ENCODE measurements around the gene HTT. TPM values are rescaled to one million over a fixed set of nuclear protein-coding genes. Genes with fewer than 3 reads are reported as not detected.

The HTT gene
- total RNA-seq, 1 experiment from 2014 or later = 44.4 TPM

DNA sequence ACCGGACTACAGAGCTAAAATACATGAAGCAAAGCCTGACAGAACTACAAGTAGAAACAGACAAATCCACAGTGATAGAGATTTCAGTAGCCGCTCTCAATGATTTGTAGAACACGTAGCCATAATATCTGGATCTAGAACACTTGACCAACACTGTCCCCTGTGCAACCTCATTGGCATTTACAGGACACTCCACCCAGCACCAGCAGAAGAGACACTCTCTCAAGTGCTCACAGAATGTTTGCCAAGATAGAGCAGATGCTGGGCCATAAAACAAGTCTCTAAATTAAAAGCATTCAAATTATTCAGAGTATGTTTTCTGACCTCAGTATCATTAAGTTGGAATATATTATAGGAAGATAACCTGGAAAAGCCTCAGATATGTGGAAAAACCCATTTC, 21.7 kb downstream of the HTT start:
- DNase-seq = no peak
- Mint-ChIP-seq H3K36me3 (ENCODE audit: insufficient read depth, unreplicated experiment) (no peaks in the 10 kb centered on the region), H3K9me3 (ENCODE audit: low read depth, unreplicated experiment) (no peaks in the 10 kb centered on the region), H3K27ac (ENCODE audit: unreplicated experiment) (no peak overlapping the region), H3K4me1 (ENCODE audit: low read depth, unreplicated experiment) (no peaks in the 10 kb centered on the region), H3K27me3 (ENCODE audit: unreplicated experiment) (no peaks in the 10 kb centered on the region), H3K4me3 (ENCODE audit: low read depth, unreplicated experiment) (no peak overlapping the region)
- BruUV-seq (replicated peaks) = no TSS peak
- intact Hi-C loops (cut with micrococcal nuclease; ENCODE audit: unreplicated experiment) = no loop called here
- CTCF ChIA-PET = no interaction called here
- TF ChIP-seq, protein P1, sequence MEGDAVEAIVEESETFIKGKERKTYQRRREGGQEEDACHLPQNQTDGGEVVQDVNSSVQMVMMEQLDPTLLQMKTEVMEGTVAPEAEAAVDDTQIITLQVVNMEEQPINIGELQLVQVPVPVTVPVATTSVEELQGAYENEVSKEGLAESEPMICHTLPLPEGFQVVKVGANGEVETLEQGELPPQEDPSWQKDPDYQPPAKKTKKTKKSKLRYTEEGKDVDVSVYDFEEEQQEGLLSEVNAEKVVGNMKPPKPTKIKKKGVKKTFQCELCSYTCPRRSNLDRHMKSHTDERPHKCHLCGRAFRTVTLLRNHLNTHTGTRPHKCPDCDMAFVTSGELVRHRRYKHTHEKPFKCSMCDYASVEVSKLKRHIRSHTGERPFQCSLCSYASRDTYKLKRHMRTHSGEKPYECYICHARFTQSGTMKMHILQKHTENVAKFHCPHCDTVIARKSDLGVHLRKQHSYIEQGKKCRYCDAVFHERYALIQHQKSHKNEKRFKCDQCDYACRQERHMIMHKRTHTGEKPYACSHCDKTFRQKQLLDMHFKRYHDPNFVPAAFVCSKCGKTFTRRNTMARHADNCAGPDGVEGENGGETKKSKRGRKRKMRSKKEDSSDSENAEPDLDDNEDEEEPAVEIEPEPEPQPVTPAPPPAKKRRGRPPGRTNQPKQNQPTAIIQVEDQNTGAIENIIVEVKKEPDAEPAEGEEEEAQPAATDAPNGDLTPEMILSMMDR (IDR thresholded peaks at IDR 0.05; ENCODE audit: unreplicated experiment) = no peak

DNA sequence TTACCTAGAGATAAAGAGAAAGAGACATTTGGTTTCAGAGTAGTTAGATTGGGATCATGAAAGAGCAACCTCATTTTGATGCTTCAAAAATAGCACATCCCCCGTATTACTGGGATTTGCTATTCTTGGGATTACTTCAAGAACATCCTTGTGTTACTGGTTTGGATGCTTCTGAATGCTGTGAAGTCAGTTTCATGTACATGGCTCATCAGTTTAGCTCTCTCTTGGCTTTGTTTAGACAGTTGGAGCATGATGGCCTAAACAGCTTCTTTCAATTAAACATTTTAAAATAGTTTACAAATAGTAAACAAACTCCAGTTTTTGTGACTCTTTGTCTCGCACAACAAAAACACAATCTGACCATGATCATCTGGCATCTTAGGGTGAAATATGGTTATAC, 23.9 kb downstream of the HTT start:
- CTCF ChIA-PET = no interaction called here
- no peaks in the 10 kb centered on the region for H3K4me1 Mint-ChIP-seq (ENCODE audit: low read depth, unreplicated experiment)
- H3K27me3 Mint-ChIP-seq (ENCODE audit: unreplicated experiment) = no peaks in the 10 kb centered on the region
- no peak overlapping the region for H3K4me3 Mint-ChIP-seq (ENCODE audit: low read depth, unreplicated experiment)
- H3K27ac Mint-ChIP-seq (ENCODE audit: unreplicated experiment) = no peak overlapping the region
- no peaks in the 10 kb centered on the region for H3K9me3 Mint-ChIP-seq (ENCODE audit: low read depth, unreplicated experiment)
- BruUV-seq (replicated peaks) = no TSS peak
- intact Hi-C loops (cut with micrococcal nuclease; ENCODE audit: unreplicated experiment) = no loop called here
- TF ChIP-seq, protein P1 (IDR thresholded peaks at IDR 0.05; ENCODE audit: unreplicated experiment) = no peak
- no peaks in the 10 kb centered on the region for H3K36me3 Mint-ChIP-seq (ENCODE audit: insufficient read depth, unreplicated experiment)
- DNase-seq = no peak

DNA sequence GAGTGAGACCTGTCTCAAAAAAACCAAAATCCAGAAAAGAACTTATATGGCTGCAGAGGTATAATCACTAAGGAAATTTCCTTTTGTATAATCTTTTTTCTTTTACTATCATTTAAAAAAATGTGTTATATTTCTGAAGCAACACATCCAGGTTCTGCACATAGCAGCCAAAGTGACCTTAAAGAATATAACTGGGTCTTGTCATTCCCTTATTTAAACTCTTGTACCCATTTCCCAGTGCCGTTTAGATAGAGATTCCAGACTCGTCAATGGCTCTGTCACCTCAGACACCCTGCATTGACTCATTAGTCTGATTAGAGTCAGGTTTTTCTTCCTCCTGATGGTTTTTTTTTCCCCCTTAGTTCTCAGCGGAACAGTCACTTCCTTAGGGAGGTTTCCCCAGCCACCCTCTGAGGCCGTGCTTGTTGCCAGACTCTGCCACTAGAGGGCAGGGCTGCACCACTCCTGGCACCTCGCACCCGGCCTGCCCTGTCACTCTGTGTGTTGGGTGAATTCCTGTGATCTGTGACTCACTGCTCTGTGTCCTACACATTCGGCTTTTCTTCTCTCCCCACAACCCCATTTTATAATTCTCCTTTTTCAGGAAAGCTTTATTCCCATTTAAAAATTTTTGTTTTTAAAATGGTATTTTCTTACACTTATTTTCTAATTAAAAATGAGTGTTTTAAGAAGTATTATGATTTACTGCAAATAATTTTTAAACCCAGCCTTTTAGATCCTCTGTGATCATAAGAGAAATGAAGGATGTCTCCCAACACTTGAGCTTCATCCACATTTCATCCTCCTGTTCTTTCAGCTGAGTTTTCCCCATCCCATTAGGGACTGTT, 32.1 kb downstream of the HTT start:
- no peaks in the 10 kb centered on the region for H3K36me3 Mint-ChIP-seq (ENCODE audit: insufficient read depth, unreplicated experiment)

DNA sequence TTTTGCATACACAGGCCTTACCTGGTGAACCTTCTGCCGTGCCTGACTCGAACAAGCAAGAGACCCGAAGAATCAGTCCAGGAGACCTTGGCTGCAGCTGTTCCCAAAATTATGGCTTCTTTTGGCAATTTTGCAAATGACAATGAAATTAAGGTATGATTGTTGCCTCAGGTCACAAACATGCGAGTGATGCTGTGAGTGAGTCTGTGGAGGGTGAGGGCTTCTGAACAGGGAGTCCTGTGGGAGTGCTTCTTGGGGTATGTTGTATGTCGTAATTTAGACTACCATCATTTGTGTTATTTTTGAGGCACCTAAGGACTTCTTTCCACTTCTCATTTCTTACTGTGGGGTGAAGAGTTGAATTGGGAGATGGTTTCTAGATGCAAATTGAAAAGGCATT, 32.8 kb downstream of the HTT start:
- DNase-seq = no peak
- no peaks in the 10 kb centered on the region for H3K9me3 Mint-ChIP-seq (ENCODE audit: low read depth, unreplicated experiment)
- H3K27me3 Mint-ChIP-seq (ENCODE audit: unreplicated experiment) = no peaks in the 10 kb centered on the region
- no peak overlapping the region for H3K27ac Mint-ChIP-seq (ENCODE audit: unreplicated experiment)
- H3K4me3 Mint-ChIP-seq (ENCODE audit: low read depth, unreplicated experiment) = no peak overlapping the region
- CTCF ChIA-PET = interaction anchor here (0.6 kb wide), 1 partner anchor 98 kb away, joined by 3 read pairs; no protein-coding TSS in a partner anchor
- no peaks in the 10 kb centered on the region for H3K36me3 Mint-ChIP-seq (ENCODE audit: insufficient read depth, unreplicated experiment)
- intact Hi-C loops (cut with micrococcal nuclease; ENCODE audit: unreplicated experiment) = loop anchor here (2.0 kb wide), 1 partner anchor 30 kb away; no protein-coding TSS in a partner anchor
- H3K4me1 Mint-ChIP-seq (ENCODE audit: low read depth, unreplicated experiment) = no peaks in the 10 kb centered on the region
- no TSS peak for BruUV-seq (replicated peaks)
- TF ChIP-seq, protein P1 (IDR thresholded peaks at IDR 0.05; ENCODE audit: unreplicated experiment) = no peak

More for the DNA sequence above, 32.1 kb downstream of the HTT start:
- no peaks in the 10 kb centered on the region for H3K4me1 Mint-ChIP-seq (ENCODE audit: low read depth, unreplicated experiment)
- peak; percentile 88 for DNase-seq
- intact Hi-C loops (cut with micrococcal nuclease; ENCODE audit: unreplicated experiment) = loop anchor here (2.0 kb wide), 1 partner anchor 30 kb away; no protein-coding TSS in a partner anchor
- CTCF ChIA-PET = interaction anchor here (0.6 kb wide), 1 partner anchor 97 kb away, joined by 3 read pairs; no protein-coding TSS in a partner anchor
- H3K27me3 Mint-ChIP-seq (ENCODE audit: unreplicated experiment) = no peaks in the 10 kb centered on the region
- TF ChIP-seq, protein P1 (IDR thresholded peaks at IDR 0.05; ENCODE audit: unreplicated experiment) = peak; percentile 74
- no peak overlapping the region for H3K4me3 Mint-ChIP-seq (ENCODE audit: low read depth, unreplicated experiment)
- BruUV-seq (replicated peaks) = no TSS peak
- H3K9me3 Mint-ChIP-seq (ENCODE audit: low read depth, unreplicated experiment) = no peaks in the 10 kb centered on the region
- no peak overlapping the region for H3K27ac Mint-ChIP-seq (ENCODE audit: unreplicated experiment)

All from Calu3 (cell line).